GM12873 (cell line): ENCODE data around the gene ZBTB21.

Experiments
- TF ChIP-seq, protein P1 (sequence below): IDR thresholded peaks from 2 replicates; pipeline ENCODE4 v1.5.1; 2012; ENCODE audit warnings: low read depth, mild to moderate bottlenecking, moderate library complexity, low read length, control low read depth; ENCODE audit not compliant: insufficient read depth; ENCODE audit errors: missing control alignments

ZBTB21 gene

DNA sequence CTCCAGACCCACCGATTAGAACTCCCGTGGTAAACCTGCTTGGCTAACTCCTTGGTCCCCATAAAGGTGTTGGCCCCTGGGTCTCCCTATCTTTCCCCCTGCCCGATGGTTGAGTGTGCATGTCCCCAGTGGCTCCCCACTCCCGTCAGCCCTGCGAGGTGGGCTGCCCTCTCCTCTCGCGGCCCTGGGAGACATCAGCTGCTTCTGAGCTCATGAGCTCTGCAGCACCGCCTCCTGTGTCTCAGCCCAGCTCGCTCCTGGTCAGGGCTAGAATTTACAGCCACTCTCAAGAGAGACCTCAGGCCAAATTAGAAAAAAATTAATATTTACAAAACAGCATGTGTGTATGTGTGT lies 15.9 kb upstream of the ZBTB21 start:
- TF ChIP-seq, protein P1, sequence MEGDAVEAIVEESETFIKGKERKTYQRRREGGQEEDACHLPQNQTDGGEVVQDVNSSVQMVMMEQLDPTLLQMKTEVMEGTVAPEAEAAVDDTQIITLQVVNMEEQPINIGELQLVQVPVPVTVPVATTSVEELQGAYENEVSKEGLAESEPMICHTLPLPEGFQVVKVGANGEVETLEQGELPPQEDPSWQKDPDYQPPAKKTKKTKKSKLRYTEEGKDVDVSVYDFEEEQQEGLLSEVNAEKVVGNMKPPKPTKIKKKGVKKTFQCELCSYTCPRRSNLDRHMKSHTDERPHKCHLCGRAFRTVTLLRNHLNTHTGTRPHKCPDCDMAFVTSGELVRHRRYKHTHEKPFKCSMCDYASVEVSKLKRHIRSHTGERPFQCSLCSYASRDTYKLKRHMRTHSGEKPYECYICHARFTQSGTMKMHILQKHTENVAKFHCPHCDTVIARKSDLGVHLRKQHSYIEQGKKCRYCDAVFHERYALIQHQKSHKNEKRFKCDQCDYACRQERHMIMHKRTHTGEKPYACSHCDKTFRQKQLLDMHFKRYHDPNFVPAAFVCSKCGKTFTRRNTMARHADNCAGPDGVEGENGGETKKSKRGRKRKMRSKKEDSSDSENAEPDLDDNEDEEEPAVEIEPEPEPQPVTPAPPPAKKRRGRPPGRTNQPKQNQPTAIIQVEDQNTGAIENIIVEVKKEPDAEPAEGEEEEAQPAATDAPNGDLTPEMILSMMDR: no peak

DNA sequence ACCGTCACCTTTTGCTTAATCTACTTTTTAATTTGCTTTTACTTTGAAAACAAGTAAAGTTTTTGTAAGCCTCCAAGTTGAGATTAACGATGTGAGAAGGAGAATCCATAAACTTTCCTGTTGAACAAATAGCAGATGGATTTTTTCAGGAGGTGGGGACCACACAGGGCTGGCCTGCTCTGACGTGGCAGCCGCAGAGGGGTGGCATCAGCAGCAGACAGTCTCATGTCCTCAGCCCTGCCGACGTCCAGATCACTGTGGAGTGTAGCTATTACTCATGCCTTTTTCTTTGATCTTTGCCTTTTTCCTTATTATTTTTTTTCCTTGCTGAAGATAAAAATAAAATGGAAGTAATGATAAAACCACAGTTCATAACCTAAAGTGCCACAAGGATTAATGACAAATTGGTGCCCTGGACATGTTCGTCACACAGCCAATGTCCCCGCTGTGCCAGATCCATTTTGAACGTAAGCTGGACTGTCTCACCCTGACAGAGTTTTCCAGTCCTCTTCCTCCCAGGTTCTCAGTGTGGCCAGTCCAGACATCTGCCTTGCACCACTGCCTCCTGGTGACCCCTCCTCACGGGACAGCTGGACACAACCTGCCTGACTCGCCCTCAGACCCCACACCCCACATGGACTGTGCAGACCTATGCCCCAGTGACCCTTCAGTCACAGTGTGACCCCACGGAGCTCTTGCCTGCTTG lies 15.4 kb upstream of the ZBTB21 start:
- TF ChIP-seq, protein P1: no peak

DNA sequence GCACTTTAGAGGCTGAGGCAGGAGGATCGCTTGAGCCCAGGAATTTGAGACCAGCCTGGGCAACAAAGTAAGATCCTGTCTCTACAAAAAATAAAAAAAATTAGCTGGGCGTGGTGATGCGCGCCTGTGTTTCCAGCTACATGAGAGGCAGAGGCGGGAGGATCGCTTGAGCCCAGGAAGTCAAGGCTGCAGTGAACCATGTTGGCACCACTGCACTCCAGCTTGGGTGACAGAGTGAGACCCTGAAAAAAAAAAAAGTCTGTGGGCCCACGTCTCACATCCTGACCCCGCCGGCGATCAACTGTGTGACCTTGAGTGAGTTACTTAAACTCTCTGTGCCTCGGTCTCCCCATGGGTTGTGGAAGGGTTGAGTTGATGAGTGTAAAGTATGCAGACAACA lies 12.7 kb upstream of the ZBTB21 start:
- TF ChIP-seq, protein P1: no peak

DNA sequence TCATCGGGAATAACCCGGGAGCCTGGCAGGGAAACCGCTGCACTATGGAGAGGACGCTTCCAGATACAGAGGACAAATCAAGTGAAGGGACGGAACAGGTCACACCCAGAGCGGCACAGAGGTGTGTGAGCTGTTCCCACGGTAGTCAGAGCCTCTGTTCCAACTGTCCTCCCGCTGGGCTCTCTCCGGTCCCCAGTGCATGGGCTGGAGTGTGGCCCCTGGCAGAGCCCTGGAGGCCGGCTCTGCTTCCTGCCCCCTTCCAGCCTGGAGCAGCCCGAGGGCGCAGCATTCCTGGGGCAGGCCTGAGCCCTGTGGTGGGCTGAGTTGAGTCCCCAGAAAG lies 11.9 kb upstream of the ZBTB21 start:
- TF ChIP-seq, protein P1: no peak

DNA sequence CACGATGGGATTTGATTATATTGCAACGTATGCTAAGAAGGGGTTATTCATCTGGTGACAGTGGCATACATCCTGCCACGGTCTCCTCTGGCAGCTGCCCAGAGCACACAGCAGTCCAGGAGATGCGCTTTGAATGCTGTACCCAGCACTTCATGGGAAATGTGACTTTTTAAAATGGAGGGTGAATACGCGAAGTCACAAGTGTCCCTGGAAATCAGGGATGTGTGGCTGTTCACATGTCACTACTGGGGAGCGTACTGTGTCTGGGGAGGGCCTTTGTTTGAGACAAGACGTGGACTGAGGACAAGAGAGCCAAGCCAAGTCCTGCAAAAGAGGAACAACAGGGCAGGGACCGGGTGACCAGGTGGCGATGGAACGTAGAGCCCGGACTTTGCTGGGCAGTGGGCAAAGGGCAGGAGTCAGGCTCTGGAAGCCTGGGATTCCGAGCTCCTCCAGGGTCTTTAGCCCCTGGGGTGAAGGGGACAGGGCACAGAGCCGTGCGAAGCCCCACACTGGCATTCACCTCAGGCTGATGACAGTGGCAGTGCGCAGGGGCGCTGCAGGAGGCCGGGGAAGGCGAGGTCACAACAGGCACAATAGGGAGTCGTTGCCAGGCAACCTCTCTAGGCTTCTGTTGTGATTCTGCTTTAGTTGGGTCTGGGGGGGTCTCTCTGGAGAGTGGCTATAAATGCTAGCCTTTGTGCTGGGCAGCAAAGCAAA lies 11.4 kb upstream of the ZBTB21 start:
- TF ChIP-seq, protein P1: no peak

DNA sequence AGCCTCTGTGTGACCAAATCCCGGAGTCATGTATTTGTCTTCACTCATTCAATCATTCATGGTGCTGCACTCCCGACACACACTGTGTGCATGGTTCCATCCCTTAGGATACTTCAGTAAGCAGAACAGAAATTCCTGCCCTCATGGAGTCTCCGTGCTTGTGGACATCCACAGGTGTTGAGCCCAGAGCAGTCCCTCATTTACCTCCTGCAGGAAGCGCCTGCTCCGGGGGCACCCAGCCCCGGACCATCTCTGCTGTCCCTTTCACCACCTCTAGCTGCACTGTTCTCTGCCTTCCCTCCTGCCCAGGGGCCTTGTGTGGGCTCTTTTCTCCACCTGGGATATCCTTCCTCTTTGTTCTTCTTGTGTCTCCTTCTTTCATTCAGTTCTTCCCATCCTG lies 9.5 kb upstream of the ZBTB21 start:
- TF ChIP-seq, protein P1: no peak

DNA sequence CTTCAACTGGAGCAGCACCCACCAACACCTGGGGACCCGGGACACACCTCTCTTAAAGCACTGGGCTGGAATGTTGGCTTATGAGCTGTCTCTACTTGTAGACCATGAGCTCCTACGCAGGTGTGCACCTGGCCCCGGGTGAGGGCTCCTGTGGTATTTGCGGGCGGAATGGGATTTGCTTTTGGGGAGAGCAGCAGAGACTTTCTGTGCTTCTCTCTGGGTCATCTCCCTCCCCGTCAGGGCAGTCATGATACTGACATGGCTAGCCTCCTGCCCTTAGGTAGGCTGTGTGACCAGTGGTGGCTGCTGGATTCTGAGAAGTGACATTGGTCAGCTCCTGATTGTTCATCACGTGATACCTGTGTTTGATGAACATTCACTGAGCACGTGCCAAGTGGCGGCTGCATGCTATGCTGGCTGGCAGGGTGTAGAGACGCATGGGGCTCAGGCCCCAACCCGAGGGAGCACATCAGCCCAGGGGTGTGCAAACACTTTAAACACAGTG lies 9.0 kb upstream of the ZBTB21 start:
- TF ChIP-seq, protein P1: no peak
